ENCODE data around the gene NFATC4.

The NFATC4 gene

GRCh38 chr14:24411443-24412389, 43.7 kb downstream of the NFATC4 start:
- peak; percentile 70 for DNase-seq (ENCODE audit: low spot score)

GRCh38 chr14:24414077-24414476, 46.1 kb downstream of the NFATC4 start:
- DNase-seq (ENCODE audit: low spot score) = no peak

- DNase-seq (ENCODE audit: low spot score) = no peak
Measured at GRCh38 chr14:24414732-24415420, 46.9 kb downstream of the NFATC4 start.

GRCh38 chr14:24415421-24416253, 47.7 kb downstream of the NFATC4 start:
- no peak for DNase-seq (ENCODE audit: low spot score)

GRCh38 chr14:24416254-24416931, 48.4 kb downstream of the NFATC4 start:
- DNase-seq (ENCODE audit: low spot score) = no peak

- no peak for DNase-seq (ENCODE audit: low spot score)
Measured at GRCh38 chr14:24416932-24417619, 49.1 kb downstream of the NFATC4 start.

GRCh38 chr14:24417832-24418491, 50.0 kb downstream of the NFATC4 start:
- no peak for DNase-seq (ENCODE audit: low spot score)

GRCh38 chr14:24418492-24418873, 50.5 kb downstream of the NFATC4 start:
- DNase-seq (ENCODE audit: low spot score) = no peak

- no peak for DNase-seq (ENCODE audit: low spot score)
Measured at GRCh38 chr14:24422261-24422660, 54.3 kb downstream of the NFATC4 start.

GRCh38 chr14:24422694-24423601, 55.0 kb downstream of the NFATC4 start:
- no peak for DNase-seq (ENCODE audit: low spot score)

GRCh38 chr14:24425704-24426103, 57.7 kb downstream of the NFATC4 start:
- DNase-seq (ENCODE audit: low spot score) = no peak

- DNase-seq (ENCODE audit: low spot score) = no peak
Measured at GRCh38 chr14:24426150-24426911, 58.3 kb downstream of the NFATC4 start.

- DNase-seq (ENCODE audit: low spot score) = peak; percentile 61
Measured at GRCh38 chr14:24426912-24427536, 59.0 kb downstream of the NFATC4 start.

GRCh38 chr14:24427537-24428508, 59.8 kb downstream of the NFATC4 start:
- no peak for DNase-seq (ENCODE audit: low spot score)

- no peak for DNase-seq (ENCODE audit: low spot score)
Measured at GRCh38 chr14:24428628-24429394, 60.8 kb downstream of the NFATC4 start.
